Lower lobe of right lung (tissue), 2 donors: ENCODE results near the gene PLK5. TPM values are rescaled to one million over a fixed set of nuclear protein-coding genes. Genes with fewer than 3 reads are reported as not detected.

Source experiments
- ATAC-seq, 2 donors: fragments of 200-7000 bp; cut with Tn5 transposase; one replicate each; pipeline ENCODE4 v1.9.1; 2020 to 2022; ENCODE audit warnings: mild to moderate bottlenecking in 2 of 2, moderate library complexity in 2 of 2
- DNase-seq: peaks from one replicate; pipeline ENCODE4 v3.0.0-alpha.2; 2020
- H3K27ac ChIP-seq: fragments of 200-600 bp; one replicate; pipeline ENCODE4 v1.8.0; 2022
- H3K27me3 ChIP-seq: fragments of 200-600 bp; one replicate; pipeline ENCODE4 v1.8.0; 2022; ENCODE audit warnings: low read depth
- H3K36me3 ChIP-seq: fragments of 200-600 bp; one replicate; pipeline ENCODE4 v1.8.0; 2022; ENCODE audit warnings: mild to moderate bottlenecking
- H3K4me1 ChIP-seq: fragments of 200-600 bp; one replicate; pipeline ENCODE4 v1.8.0; 2022
- H3K4me3 ChIP-seq: fragments of 200-600 bp; one replicate; pipeline ENCODE4 v1.8.0; 2022; ENCODE audit warnings: mild to moderate bottlenecking
- H3K9me3 ChIP-seq: fragments of 200-600 bp; one replicate; pipeline ENCODE4 v1.8.0; 2022
- intact Hi-C: fragments of 100-400 bp; cut with DNase I; formaldehyde crosslinking; loops from one replicate; pipeline ENCODE4 v1.11.0; 2022
- total RNA-seq: library from RNA; stranded (reverse); fragmentation: NEBNext Ultra II Directional; extraction: Animal tissue kit (Norgen Biotek cat#: 25700); gene quantifications from one replicate; pipeline ENCODE4 v1.2.1, GENCODE V29; 2021
- TF ChIP-seq, protein P1 (sequence below): fragments of 200-600 bp; IDR thresholded peaks from one replicate; pipeline ENCODE4 v1.8.0; 2022; ENCODE audit warnings: antibody characterized with exemption, mild to moderate bottlenecking
- donor health status: DM: no; HTN: yes; CAD: no; lungs with severe emphysema.

The PLK5 gene
- total RNA-seq, 1 donor from 2014 or later, result not detected

DNA sequence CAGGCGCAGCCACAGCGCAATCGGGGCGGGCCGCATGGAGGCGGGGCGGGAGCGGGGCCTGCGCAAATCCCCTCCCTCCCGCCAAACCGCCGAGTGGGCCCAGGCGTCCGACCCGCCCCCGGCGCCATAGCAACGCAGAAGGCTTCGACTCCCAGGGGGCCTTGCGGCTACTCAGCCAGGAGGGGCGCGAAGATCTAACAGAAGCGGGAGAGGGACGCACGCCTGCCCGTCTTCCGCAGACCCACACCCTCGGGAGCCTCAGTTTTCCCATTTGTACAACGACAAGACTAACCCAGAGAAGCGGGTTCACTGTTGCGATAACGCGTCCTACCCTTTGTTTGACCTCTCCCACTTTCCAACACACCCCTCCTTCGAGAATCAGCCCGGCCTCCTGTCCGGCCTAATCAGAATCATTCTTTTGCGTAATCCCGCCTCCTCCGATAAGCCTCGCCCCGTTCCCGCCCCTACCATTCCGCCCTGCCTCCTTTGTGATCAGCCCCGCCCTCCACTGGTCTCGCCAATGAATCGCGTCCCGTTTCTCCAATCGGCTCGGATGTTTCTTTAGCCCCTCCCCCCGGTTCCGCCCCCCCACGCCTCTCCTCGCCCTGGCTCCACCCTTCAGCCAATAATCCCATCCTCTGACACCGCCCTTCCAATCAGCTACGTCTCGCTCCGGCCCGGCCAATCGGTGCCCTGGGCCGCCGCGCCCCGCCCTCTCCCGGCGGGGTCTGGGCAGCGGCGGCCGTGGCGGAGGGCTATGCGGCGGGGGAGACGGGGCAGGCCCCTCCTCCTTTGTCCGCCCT lies 33.4 kb upstream of the PLK5 start, which contains the start of gene PCSK4:
PCSK4 (minus strand) TSS at position 40 of the 803 bp plus-strand sequence; CDS start at position 36, 4 bp downstream.
- H3K36me3 ChIP-seq, result no peaks in the 10 kb centered on the region
- peaks cover 12% of the 10 kb centered on the region for H3K27me3 ChIP-seq
- H3K27ac ChIP-seq, result peak within 1 kb of the TSS; percentile 71
- H3K4me1 ChIP-seq, result peaks cover 16% of the 10 kb centered on the region
- peak within 1 kb of the TSS; percentile 69 for H3K4me3 ChIP-seq
- H3K9me3 ChIP-seq, result no peaks in the 10 kb centered on the region
- DNase-seq (peak; percentile 97), ATAC-seq (peak; percentile 94 to 95)
- TF ChIP-seq, protein P1, sequence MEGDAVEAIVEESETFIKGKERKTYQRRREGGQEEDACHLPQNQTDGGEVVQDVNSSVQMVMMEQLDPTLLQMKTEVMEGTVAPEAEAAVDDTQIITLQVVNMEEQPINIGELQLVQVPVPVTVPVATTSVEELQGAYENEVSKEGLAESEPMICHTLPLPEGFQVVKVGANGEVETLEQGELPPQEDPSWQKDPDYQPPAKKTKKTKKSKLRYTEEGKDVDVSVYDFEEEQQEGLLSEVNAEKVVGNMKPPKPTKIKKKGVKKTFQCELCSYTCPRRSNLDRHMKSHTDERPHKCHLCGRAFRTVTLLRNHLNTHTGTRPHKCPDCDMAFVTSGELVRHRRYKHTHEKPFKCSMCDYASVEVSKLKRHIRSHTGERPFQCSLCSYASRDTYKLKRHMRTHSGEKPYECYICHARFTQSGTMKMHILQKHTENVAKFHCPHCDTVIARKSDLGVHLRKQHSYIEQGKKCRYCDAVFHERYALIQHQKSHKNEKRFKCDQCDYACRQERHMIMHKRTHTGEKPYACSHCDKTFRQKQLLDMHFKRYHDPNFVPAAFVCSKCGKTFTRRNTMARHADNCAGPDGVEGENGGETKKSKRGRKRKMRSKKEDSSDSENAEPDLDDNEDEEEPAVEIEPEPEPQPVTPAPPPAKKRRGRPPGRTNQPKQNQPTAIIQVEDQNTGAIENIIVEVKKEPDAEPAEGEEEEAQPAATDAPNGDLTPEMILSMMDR, result no peak
- intact Hi-C loops, result no loop called here

- ATAC-seq, result no peak
- Histone ChIP-seq H3K4me3 (peak within 1 kb of the TSS; percentile 69), H3K36me3 (no peaks in the 10 kb centered on the region), H3K9me3 (no peaks in the 10 kb centered on the region), H3K27ac (peak within 1 kb of the TSS; percentile 71), H3K27me3 (peaks cover 12% of the 10 kb centered on the region), H3K4me1 (peaks cover 16% of the 10 kb centered on the region)
- intact Hi-C loops, result no loop called here
- TF ChIP-seq, protein P1, result no peak
- DNase-seq, result no peak
Measured at GRCh38 chr19:1491114-1491848, 32.6 kb upstream of the PLK5 start, which contains the start of gene REEP6. Gene REEP6 (plus strand): TSS chr19:1491181. CDS start chr19:1491270, 89 bp downstream.

DNA sequence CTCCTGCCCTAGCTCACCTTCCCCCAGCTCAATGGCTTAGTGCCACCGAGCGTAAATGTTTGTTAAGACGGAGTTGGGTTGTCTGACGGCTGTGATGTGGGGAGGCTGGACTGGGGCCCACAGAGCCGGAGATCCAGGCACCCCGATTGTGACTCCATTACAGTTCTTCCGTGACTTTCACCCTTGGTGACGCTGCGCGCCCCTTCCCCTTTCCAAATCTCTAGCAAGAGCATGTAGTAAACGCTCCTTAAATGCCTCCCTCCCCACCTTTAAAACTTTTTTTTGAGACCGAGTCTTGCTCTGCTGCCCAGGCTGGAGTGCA lies 32.1 kb upstream of the PLK5 start:
- no peak overlapping the region for H3K27ac ChIP-seq
- peak overlapping the region; percentile 69 for H3K4me3 ChIP-seq
- peaks cover 14% of the 10 kb centered on the region for H3K27me3 ChIP-seq
- H3K36me3 ChIP-seq, result no peaks in the 10 kb centered on the region
- H3K9me3 ChIP-seq, result no peaks in the 10 kb centered on the region
- ATAC-seq (no peak), DNase-seq (no peak)
- intact Hi-C loops, result no loop called here
- peaks cover 16% of the 10 kb centered on the region for H3K4me1 ChIP-seq
- TF ChIP-seq, protein P1, result no peak

- TF ChIP-seq, protein P1, result no peak
- H3K4me1 ChIP-seq, result peaks cover 16% of the 10 kb centered on the region
- no peak overlapping the region for H3K27ac ChIP-seq
- intact Hi-C loops, result no loop called here
- peaks cover 22% of the 10 kb centered on the region for H3K27me3 ChIP-seq
- DNase-seq, result no peak
- ATAC-seq, result no peak
- no peaks in the 10 kb centered on the region for H3K36me3 ChIP-seq
- no peaks in the 10 kb centered on the region for H3K9me3 ChIP-seq
- H3K4me3 ChIP-seq, result no peak overlapping the region
Measured at GRCh38 chr19:1492474-1493006, 31.3 kb upstream of the PLK5 start.

DNA sequence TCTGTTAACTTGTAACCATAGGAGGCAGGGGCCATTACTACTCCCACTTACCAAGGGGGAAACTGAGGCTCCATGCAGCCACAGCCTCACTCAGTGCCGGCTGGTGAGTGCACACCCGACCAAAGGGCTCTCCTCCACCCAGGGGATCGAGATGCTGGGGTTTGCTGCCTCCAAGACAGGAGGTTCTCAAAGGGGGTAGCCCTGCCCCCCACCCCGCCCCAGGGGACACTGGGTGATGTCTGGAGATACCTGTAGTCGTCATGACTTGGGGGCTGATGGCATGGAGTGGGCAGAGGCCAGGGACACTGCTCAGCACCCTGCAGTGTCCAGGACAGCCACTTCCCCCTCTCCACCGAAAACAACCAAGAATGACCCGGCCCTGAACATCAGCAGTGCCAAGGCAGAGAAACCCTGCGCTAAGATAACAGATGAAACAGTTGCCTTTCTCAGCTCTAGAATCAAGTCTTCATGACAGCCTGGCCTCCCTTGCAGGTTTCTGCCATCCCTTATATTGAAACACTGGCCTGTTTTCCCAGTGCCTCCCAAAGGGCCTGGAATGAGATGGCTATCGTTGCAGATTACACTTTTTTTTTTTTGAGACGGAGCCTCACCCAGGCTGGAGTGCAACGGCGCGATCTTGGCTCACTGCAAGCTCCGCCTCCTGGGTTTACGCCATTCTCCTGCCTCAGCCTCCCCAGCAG lies 29.6 kb upstream of the PLK5 start:
- Histone ChIP-seq H3K27ac (no peak overlapping the region), H3K27me3 (peaks cover 30% of the 10 kb centered on the region), H3K36me3 (no peaks in the 10 kb centered on the region), H3K4me3 (no peak overlapping the region), H3K4me1 (peaks cover 16% of the 10 kb centered on the region), H3K9me3 (no peaks in the 10 kb centered on the region)
- DNase-seq (no peak), ATAC-seq (no peak)
- intact Hi-C loops, result no loop called here
- TF ChIP-seq, protein P1, result no peak
